Stimulated activated CD4-positive, alpha-beta T cell treated with anti-CD3 and anti-CD28 coated beads, Interleukin-2, amount 100 ng/mL, for 4 hours (primary cell): ENCODE data around the gene GMIP.
"Not testable (repeated sequence)": the region's sequence is repeated elsewhere in the genome, so short reads cannot be mapped to it uniquely, and the experiment has no call there.

ENCODE experiments used
- DNase-seq: peaks from one replicate; pipeline ENCODE4 v3.0.0-alpha.2; 2020; ENCODE audit warnings: low read depth

The GMIP gene

DNA sequence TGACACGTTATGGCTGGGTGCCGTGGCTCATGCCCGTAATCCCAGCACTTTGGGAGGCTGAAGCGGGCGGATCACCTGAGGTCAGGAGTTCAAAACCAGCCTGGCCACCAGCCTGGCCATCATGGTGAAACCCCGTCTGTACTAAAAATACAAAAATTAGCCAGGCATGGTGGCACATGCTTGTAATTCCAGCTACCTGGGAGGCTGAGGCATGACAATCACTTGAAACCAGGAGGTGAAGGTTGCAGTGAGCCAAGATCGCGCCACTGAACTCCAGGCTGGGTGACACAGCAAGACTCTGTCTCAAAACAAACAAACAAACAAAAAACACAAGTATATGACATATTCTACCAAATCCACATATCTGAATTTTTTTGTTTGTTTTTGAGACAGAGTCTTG lies 36.8 kb downstream of the GMIP start:
- not testable (repeated sequence) for DNase-seq

DNA sequence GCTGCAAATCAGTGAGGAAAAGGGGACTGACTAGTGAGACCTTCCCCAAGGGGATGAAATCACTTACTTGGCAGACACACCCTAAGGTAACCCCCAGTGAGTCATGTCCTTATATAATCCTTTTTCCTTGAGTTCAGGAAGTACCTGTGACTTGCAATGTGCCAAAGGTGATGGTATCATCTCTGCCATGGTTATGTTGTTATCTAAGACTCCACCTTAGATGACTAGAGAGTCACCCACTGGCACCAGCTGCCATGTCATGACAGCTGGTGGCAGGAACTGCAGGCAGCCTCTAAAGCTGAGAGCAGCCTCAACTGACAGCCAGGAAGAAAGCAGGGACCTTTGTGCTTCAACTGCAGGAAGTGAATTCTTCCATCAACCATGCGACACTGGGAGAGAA lies 37.4 kb downstream of the GMIP start:
- DNase-seq: no peak

DNA sequence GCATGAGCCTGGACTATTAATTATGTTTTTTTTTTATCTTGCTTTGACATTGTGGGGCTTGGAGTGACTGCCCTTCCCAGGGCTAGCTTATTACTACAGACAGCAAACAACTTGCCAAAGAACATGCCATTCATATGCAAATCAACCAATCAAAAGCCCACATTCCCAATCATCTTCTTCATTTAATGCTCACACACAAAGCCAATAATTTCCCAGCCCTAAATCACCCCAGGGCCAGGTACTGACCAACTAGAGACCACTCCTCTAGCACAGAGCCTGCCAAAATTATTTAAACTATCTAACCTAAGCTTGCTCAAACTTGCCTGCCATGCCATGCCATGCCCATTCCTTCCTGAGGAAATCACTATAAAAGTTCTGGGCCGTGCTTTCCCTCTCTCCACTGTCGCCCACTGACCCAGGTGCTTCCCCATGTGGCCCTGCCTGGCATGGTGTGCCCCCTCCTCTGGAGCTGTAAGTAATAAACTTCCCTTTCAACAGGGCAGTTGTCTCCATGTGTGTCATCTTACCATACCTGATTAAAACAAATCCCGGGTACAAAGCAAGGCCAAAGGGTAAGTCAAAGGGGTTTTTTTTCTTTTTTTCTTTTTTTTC lies 40.6 kb downstream of the GMIP start:
- DNase-seq: no peak

DNA sequence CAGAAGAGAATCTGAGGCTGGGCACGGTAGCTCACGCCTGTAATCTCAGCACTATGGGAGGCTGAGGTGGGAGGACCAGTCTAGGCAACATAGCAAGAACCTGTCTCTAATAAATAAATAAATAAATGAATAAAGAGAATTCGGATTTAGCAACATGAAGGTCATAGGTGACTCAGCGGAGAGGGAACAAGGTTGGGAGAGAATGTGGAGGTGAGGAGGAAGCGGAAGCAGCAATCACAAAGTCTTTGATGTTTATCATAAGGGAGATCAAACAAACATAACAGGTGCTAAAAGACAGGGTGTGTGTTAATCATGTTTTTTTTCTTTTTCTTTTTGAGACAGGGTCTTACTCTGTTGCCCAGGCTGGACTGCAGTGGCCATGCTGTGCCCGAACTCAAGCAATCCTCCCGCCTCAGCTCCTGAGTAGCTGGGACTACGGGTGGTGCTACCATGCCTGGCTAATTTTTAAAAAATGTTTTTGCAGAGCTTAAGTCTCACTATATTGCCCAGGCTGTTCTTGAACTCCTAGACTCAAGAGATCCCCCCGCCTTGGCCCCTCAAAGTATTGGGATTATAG lies 41.2 kb downstream of the GMIP start:
- no peak for DNase-seq

DNA sequence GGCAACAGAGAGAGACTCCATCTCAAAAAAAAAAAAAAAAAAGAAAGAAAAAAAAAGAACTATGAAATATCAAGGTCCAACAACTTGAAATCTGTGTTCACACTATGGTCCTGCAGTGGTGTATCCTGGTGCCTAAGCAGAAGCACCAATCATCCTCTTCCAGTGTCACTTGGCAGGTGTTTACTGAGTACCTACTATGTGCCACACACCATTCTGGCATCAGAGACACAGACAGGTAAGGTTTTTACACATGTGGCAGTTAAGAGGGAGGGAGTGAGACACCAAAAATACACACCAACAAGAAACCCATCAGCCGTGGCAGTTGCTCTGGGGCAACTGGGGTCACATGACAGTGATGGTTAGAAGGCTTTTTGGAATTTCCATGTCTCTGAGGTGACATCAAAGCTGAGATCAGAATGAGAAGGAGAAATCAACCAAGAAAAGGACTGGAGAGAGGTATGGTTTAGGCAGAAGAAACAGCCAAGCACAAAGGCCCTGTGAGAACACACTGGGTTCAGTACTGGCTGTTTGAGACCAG lies 42.6 kb downstream of the GMIP start:
- DNase-seq: no peak

DNA sequence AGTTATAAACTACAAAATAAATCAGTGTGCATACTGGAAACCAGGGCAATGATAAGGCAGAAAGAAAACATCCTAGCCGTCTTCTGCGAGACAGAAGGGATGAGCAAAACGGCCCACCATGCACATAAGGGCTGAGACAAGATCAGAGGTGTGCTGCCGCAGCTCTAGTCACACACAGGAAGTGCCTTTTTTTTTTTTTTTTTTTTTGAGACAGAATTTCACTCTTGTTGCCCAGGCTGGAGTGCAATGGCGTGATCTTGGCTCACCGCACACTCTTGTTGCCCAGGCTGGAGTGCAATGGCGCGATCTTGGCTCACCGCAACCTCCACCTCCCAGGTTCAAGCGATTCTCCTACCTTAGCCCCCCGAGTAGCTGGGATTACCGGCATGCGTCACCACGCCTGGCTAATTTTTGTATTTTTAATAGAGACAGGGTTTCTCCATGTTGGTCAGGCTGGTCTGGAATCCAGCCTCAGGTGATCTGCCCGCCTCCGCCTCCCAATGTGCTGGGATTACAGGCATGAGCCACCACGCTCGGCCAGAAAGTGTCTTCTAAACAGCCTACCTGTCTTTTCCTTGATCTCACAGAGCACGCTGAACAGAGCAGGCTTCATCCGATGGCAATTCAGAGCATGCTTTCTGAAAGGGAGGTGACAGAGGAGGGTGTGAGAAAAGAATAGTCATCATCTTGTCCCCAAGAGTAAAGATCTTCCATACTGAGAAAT lies 44.6 kb downstream of the GMIP start:
- DNase-seq: peak; percentile 49

DNA sequence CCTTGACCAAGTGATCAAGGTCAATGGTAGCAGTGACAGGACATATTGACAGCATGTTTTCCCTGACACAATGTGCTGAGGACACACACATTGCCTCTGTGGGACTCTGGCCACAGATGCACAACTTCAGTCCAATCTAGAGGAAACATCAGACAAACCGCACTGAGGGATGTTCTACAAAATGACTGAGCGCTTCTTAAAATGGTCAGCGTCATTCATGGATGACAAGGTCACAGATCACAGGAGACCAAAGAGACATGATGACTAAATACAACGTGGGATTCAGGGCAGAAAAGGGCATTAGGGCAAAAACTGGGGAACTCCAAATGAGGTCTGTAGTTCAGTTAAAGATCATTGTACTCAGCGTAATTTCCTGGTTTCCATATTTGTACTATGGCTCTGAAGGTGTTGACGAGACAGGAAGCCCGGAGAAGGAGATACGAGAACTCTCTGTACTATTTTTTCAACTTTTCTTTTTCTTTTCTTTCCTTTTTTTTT lies 45.6 kb downstream of the GMIP start:
- DNase-seq: peak; percentile 46

DNA sequence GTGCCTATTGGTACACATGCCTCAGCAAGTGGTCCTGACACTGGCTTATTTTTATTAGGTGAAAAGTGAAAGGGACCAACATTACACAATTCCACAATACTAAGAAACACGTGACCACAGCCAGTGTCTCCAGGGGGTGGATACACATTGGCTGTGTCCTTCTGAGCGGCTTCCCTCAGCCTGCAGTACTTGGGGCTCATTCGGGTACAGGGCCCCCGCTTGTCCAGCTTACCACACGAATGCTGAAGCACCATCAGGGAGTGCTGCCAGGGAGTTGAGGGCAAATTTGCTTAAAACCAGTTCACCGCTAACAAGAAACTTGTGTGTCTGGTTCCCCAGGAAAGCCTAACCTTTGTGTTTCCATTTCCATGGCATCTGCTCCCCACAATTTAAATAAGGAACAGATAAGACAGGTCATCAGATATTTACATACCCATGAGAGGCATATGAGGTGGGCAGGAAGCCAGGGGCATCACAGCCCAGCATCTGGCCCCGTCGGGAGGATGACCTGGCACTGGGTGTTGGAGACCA lies 48.2 kb downstream of the GMIP start:
- no peak for DNase-seq

DNA sequence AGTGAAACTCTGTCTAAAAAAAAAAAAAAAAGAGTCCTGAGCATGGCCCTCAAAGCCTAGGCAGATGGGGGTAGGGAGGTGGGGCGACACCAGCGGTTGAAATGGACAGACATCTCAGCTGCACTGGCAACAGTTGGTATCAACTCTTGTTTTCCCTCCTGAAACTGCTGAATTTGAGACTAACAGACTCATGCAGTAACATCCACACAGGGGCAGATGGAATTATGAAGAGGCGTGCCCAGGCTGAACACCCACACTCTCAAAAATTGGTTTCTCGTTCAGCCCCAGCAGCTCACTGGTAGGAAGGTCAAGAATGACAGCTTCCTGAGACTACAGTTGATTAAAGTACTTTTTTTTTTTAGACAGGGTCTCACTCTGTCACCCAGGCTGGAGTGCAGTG lies 49.1 kb downstream of the GMIP start:
- DNase-seq: no peak

DNA sequence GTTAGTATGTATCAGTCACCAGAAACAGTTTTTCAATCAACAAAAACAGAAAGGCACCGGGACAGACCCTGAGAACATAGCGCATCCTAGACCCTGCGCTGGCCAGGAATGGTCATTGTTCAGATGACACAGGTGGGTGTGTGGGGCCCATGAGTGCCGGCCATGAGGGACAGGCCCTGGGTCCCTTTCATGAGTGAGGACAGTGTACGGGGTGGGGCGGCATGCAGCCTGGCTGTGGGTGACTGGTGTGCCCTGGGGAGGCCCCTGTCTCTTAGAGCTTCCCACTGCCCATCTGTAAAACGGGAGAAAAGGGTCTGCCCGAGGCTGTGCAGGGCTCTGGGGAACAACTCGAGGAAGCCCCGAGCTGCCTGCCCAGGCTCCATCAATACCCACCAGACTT lies 50.8 kb downstream of the GMIP start:
- no peak for DNase-seq

DNA sequence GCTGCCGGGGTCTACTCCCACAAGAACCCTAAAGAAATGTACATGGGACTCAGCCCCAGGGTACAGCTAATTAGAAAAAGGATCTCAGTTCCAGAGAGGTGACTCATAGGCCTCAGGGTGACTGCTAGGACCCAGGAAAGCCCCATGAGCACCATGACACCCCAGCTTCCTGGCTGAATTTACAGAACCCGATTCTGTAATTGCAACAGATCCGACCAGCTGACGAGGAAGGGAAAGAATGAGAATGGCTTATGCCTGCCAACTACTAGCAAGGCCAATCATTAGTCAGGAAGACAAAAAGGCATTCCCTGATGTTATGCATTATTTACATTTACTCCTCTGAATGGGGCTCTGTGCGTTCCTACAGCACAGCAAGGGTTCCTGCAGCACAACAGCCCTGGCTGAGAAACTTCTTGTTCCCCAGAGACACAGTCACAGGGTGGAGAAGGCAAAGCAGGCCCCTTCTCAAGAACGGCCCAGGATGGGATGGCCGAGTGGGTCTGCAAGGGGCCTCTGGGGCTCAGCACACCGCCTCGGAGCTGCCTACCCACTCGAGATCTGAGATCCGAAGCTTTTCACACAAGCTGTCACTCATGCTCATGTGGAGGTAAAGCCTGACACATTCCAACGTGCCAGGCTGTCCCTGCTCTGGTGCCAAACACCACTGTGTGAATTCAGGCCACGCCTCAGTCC lies 52.2 kb downstream of the GMIP start:
- peak; percentile 66 for DNase-seq

DNA sequence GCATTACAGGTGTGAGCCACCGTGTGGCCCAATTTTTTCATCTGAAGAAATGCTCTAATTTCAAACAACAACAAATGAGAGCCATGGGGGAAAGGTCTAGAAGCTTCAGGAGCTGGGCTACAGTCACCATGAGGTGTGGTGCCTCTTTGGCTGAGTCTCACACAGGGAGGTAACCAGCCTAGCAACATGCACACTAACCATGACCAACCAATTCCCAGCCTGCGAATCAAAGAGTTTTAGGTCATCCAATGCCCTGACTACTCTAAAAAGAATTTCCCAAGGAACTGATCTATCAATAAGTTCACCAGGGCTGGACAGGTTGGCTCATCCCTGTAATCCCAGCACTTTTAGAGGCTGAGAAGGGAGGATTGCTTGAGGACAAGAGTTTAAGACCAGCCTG lies 54.9 kb downstream of the GMIP start:
- DNase-seq: no peak

DNA sequence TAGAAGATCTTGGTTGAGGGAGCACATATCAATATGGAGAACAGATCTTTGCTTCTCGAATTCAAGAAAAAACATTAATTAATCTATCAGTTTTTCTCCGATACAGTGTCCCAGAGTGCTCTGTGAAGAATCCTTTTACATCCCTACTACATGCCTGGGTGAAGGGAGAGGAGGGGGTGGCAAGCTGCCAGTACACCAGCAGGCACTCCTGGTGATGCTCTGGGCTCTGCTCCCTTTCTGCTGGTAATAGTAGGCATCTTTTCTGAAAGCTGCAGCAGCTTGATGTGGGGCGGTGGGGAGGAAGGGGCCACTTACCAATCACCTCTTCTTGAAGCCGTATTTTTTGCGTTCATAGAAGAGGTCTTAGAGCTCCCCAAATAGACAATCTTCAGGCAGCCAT lies 55.7 kb downstream of the GMIP start:
- no peak for DNase-seq

DNA sequence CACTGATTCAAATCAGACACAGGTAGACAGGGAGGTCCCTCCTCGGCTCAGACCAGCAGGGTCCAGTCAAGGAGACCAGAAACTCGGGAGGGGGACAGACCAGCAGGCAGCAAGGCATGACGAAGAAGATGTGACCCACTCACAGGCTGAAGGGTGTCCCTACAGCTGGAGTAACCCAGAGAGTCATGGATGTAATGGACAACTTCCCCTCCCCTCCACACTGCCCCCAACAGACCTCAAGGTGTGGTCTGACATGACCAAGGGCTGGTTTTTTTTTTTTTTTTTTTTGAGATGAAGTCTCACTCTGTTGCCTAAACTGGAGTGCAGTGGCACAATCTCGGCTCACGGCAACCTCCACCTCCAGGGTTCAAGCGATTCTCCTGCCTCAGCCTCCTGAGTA lies 59.1 kb downstream of the GMIP start:
- DNase-seq: no peak

DNA sequence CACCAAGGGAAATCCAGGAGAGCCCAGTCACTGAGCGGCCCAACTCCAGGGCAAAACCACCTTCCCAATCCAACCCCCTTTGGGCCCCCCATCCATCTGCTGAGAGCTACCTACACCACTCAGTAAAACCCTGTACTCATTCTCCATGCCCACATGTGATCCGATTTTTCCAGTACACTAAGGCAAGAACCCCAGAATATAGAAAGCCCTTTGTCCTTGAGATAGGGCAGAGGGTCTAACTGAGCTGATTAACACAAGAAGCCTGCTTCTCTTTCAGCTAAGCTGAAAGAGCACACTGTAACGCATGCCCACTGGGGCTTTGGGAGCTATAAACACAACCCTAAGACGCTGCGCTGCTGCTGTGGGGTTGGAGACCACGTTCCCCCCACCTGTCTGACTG lies 61.0 kb downstream of the GMIP start:
- no peak for DNase-seq

DNA sequence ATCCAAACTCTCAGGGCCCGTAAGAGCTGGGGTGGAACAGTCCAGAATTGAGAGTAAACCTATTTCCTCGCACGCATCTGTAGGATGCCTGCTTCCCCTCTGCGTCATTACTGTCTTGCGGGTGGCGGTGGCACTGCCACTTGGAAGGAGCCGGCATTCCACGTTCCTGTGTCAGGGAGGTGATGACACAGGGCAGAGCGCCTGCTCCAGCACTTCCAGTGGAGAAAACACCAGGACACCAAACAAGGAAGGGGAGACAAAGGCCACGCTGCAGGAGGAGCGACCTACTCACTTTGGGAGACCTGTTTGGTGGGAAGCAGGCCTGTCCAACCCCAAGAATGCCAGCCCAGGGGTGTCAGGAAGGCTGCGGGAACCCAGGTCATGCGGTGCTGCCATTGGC lies 62.1 kb downstream of the GMIP start:
- DNase-seq: no peak

DNA sequence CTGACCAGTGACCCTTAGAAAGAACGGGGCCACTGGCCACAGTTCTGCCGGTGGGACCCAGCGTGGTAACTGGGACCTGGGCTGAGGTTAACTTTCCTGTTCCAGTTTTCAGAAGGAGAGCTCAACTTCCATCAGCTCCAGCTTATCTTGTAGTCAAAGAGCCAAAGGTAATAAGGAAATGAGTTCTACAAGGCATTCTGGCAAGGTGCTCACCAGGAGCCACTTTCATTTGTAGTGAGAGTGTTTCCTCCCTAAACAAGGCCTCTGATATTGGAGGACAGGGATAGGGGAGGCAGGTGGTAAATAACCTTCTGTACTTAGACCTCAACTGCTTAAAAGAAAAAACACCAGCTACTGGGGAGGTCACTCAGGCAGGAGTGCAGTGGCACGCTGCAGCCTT lies 63.0 kb downstream of the GMIP start:
- DNase-seq: no peak

DNA sequence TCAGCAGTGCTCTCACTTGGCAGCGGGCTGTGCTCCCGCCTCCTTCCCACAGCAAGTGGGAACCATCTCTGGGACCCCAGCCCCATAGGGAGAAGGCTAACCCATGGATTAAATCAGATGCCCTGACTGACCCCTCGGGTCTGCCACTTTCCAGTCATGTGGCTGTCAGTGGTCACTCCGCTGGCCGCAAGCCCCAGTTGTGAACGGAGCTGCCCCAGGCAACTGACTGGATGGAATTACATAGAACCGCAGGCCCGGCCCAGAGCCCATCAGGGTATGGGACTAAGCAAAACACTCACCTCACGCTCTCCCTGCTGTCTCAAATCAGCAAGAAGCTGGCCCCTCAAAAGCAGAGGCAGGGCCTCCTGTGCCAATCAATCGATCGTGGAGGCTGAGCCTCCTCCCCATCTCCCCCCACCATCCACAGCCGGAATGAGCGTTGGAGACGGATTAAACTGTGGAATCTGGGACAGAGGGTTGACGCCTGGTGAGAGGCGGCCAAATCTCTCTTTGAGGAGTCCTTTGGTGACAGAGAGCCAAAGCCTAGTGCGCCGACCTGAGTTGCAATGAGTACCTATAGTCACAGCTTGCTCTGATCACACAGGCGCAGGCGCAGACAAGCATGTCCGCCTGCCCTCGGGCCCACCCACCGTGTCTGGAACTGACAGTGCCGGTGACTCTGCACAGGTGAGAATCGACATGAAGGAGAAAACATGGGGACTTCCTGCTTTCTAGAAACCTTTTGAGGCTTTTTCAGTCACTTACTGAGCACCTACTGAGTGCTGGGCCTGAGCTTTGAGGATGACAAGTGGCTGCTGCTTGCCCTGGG lies 63.7 kb downstream of the GMIP start:
- no peak for DNase-seq
